IMR-90 (cell line): ENCODE data around the gene PTPN5.

Source experiments
- CHD1 ChIP-seq: IDR thresholded peaks from 2 replicates; pipeline ENCODE4 v1.6.1; 2012; ENCODE audit warnings: low read depth, low read length, improper control_type of control experiment
- ELK1 ChIP-seq: fragments of 150-350 bp; IDR thresholded peaks from 2 replicates; pipeline ENCODE4 v1.6.1; 2016; ENCODE audit warnings: low read depth, mild to moderate bottlenecking, low read length, moderate library complexity, borderline replicate concordance
- FOS ChIP-seq: fragments of 150-350 bp; IDR thresholded peaks from 2 replicates; pipeline ENCODE4 v1.6.1; 2016; ENCODE audit warnings: low read depth, low read length
- MAFK ChIP-seq: IDR thresholded peaks from 2 replicates; pipeline ENCODE4 v1.6.1; 2012; ENCODE audit warnings: low read depth, low read length, improper control_type of control experiment
- MAZ ChIP-seq: IDR thresholded peaks from 2 replicates; pipeline ENCODE4 v1.6.1; 2012; ENCODE audit warnings: low read depth, mild to moderate bottlenecking, low read length, improper control_type of control experiment, moderate library complexity, borderline replicate concordance
- MXI1 ChIP-seq: IDR thresholded peaks from 2 replicates; pipeline ENCODE4 v1.6.1; 2012; ENCODE audit warnings: low read depth, mild to moderate bottlenecking, low read length, moderate library complexity, borderline replicate concordance
- NFE2L2 ChIP-seq: fragments of 150-350 bp; IDR thresholded peaks from 2 replicates; pipeline ENCODE4 v1.6.1; 2016; ENCODE audit warnings: low read depth, mild to moderate bottlenecking, low read length
- POLR2A ChIP-seq: IDR thresholded peaks from 2 replicates; pipeline ENCODE4 v1.6.1; 2012; ENCODE audit warnings: mild to moderate bottlenecking, low read depth, low read length
- RAD21 ChIP-seq: IDR thresholded peaks from 2 replicates; pipeline ENCODE4 v1.6.1; 2012; ENCODE audit warnings: low read length, improper control_type of control experiment
- RCOR1 ChIP-seq: IDR thresholded peaks from 2 replicates; pipeline ENCODE4 v1.6.1; 2012; ENCODE audit warnings: mild to moderate bottlenecking, low read length, improper control_type of control experiment; ENCODE audit not compliant: insufficient replicate concordance
- RFX5 ChIP-seq: IDR thresholded peaks from 2 replicates; pipeline ENCODE4 v1.8.0; 2012; ENCODE audit warnings: low read depth, mild to moderate bottlenecking, low read length, moderate library complexity
- SMC3 ChIP-seq: fragments of 150-350 bp; IDR thresholded peaks from 2 replicates; pipeline ENCODE4 v1.6.1; 2016; ENCODE audit warnings: low read depth, mild to moderate bottlenecking, antibody characterized with exemption, low read length, moderate library complexity
- TF ChIP-seq, protein P1 (sequence below): conservative IDR thresholded peaks from 2 replicates; pipeline ENCODE4 v1.5.1; 2012; ENCODE audit warnings: mild to moderate bottlenecking, low read depth, low read length, improper control_type of control experiment
- TF ChIP-seq, protein P2 (sequence below): fragments of 150-350 bp; IDR thresholded peaks from 2 replicates; pipeline ENCODE4 v1.6.1; 2017; ENCODE audit warnings: mild to moderate bottlenecking, antibody characterized with exemption, low read length, low read depth

DNA sequence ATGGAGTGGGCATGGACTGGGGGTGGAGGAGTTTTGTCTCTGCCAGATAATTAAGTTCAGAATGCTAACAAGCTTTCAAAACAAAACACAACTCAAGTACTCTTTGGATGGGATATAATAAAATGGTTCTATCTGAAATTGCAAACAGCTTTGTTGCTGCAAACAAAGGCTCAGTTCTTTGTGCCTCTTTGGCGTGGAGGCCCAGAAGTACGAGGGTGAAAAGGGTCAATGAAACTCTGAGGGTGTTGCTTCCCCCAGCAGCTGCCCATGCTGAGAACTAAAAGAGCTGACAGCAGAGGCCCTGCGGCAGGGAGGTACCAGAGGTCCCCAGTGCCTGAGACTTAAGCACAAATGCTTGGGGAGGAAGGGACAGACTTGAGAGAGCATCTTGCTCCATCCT lies 39.1 kb downstream of the PTPN5 start:
- TF ChIP-seq POLR2A (no peak), CHD1 (no peak), MAFK (no peak), ELK1 (no peak), RFX5 (no peak), RCOR1 (no peak), FOS (no peak), MXI1 (no peak), NFE2L2 (no peak), MAZ (no peak), RAD21 (no peak), SMC3 (no peak)
- TF ChIP-seq, protein P1, sequence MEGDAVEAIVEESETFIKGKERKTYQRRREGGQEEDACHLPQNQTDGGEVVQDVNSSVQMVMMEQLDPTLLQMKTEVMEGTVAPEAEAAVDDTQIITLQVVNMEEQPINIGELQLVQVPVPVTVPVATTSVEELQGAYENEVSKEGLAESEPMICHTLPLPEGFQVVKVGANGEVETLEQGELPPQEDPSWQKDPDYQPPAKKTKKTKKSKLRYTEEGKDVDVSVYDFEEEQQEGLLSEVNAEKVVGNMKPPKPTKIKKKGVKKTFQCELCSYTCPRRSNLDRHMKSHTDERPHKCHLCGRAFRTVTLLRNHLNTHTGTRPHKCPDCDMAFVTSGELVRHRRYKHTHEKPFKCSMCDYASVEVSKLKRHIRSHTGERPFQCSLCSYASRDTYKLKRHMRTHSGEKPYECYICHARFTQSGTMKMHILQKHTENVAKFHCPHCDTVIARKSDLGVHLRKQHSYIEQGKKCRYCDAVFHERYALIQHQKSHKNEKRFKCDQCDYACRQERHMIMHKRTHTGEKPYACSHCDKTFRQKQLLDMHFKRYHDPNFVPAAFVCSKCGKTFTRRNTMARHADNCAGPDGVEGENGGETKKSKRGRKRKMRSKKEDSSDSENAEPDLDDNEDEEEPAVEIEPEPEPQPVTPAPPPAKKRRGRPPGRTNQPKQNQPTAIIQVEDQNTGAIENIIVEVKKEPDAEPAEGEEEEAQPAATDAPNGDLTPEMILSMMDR = no peak
- TF ChIP-seq, protein P2, sequence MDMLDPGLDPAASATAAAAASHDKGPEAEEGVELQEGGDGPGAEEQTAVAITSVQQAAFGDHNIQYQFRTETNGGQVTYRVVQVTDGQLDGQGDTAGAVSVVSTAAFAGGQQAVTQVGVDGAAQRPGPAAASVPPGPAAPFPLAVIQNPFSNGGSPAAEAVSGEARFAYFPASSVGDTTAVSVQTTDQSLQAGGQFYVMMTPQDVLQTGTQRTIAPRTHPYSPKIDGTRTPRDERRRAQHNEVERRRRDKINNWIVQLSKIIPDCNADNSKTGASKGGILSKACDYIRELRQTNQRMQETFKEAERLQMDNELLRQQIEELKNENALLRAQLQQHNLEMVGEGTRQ = no peak
